ENCODE data around the gene CCT3. TPM values are rescaled to one million over a fixed set of nuclear protein-coding genes. Genes with fewer than 3 reads are reported as not detected.
"Not testable (repeated sequence)": the region's sequence is repeated elsewhere in the genome, so short reads cannot be mapped to it uniquely, and the experiment has no call there.

CCT3 gene
- total RNA-seq, 1 donor from 2014 or later: 567 TPM

- no peaks in the 10 kb centered on the region for H3K4me1 Mint-ChIP-seq (ENCODE audit: low read depth)
- no peaks in the 10 kb centered on the region for H3K9me3 Mint-ChIP-seq
- peaks cover 26% of the 10 kb centered on the region for H3K27me3 Mint-ChIP-seq (ENCODE audit: insufficient read depth)
- intact Hi-C loops (cut with micrococcal nuclease): no loop called here
- no peak overlapping the region for H3K4me3 Mint-ChIP-seq
- no peak overlapping the region for H3K27ac Mint-ChIP-seq
- no peaks in the 10 kb centered on the region for H3K36me3 Mint-ChIP-seq (ENCODE audit: low read depth)
- no peak for DNase-seq (ENCODE audit: low spot score)
Measured at GRCh38 chr1:156376958-156377919, 39.1 kb upstream of the CCT3 start.

DNA sequence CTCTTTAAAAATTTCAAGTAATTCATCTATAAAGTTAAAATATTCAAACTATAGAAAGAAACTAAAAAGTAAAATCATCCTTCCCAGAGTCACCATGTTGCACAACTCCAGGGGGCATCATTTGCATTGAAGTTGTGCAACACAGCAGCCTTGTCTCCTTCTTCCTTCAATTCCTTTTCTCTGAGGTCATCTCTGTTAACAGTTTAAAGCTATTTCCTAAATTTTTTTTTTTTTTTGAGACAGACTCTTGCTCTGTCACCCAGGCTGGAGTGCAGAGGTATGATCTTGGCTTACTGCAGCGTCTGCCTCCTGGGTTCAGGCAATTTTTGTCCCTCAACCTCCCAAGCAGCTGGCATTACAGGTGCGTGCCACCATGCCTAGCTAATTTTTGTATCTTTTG lies 38.1 kb upstream of the CCT3 start:
- Mint-ChIP-seq H3K9me3 (no peaks in the 10 kb centered on the region), H3K36me3 (ENCODE audit: low read depth) (no peaks in the 10 kb centered on the region), H3K4me3 (no peak overlapping the region), H3K27ac (no peak overlapping the region), H3K4me1 (ENCODE audit: low read depth) (no peaks in the 10 kb centered on the region), H3K27me3 (ENCODE audit: insufficient read depth) (peaks cover 34% of the 10 kb centered on the region)
- intact Hi-C loops (cut with micrococcal nuclease): no loop called here
- no peak for DNase-seq (ENCODE audit: low spot score)

GRCh38 chr1:156373546-156373945 lies 35.5 kb upstream of the CCT3 start:
- Mint-ChIP-seq H3K4me3 (no peak overlapping the region), H3K27ac (no peak overlapping the region), H3K9me3 (no peaks in the 10 kb centered on the region), H3K36me3 (ENCODE audit: low read depth) (no peaks in the 10 kb centered on the region), H3K27me3 (ENCODE audit: insufficient read depth) (peaks cover 49% of the 10 kb centered on the region), H3K4me1 (ENCODE audit: low read depth) (no peaks in the 10 kb centered on the region)
- intact Hi-C loops (cut with micrococcal nuclease): no loop called here
- DNase-seq (ENCODE audit: low spot score): no peak

DNA sequence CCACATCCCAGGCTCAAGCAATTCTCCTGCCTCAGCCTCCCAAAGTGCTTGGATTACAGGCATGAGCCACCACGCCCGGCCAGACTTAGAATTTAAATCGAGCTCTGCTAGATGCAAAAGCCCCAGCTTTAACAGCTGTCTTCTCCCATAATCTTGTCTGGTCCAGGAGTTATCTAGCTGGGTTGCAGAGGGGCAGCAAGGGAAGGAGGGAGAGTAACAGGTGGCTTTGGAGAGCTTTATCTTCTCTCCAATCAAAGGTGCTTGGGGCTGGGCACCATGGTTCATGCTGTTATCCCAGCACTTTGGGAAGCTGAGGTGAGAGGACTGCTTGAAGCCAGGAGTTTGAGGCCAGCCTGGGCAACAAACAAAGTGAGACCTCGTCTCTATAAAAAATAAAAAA lies 34.8 kb upstream of the CCT3 start:
- peaks cover 54% of the 10 kb centered on the region for H3K27me3 Mint-ChIP-seq (ENCODE audit: insufficient read depth)
- no peaks in the 10 kb centered on the region for H3K9me3 Mint-ChIP-seq
- no peaks in the 10 kb centered on the region for H3K36me3 Mint-ChIP-seq (ENCODE audit: low read depth)
- intact Hi-C loops (cut with micrococcal nuclease): no loop called here
- H3K27ac Mint-ChIP-seq: no peak overlapping the region
- no peaks in the 10 kb centered on the region for H3K4me1 Mint-ChIP-seq (ENCODE audit: low read depth)
- H3K4me3 Mint-ChIP-seq: no peak overlapping the region
- no peak for DNase-seq (ENCODE audit: low spot score)

DNA sequence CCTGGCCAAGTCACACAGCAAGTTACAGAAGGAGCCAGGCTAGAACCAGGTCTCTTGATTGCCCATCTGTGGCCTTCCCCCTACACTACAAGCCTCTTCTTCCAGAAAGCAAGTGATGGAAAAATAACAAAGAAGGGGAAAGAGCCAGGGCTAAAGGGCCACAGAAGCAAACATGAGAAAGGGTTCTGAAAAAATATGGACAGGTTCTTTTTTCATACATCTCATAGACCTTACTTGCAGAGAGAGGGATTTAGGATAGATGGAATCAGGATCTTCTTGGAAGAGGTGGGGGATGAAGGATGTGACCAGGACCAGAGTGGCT lies 34.1 kb upstream of the CCT3 start:
- H3K36me3 Mint-ChIP-seq (ENCODE audit: low read depth): no peaks in the 10 kb centered on the region
- H3K27me3 Mint-ChIP-seq (ENCODE audit: insufficient read depth): peaks cover 57% of the 10 kb centered on the region
- H3K27ac Mint-ChIP-seq: no peak overlapping the region
- H3K9me3 Mint-ChIP-seq: no peaks in the 10 kb centered on the region
- no peaks in the 10 kb centered on the region for H3K4me1 Mint-ChIP-seq (ENCODE audit: low read depth)
- intact Hi-C loops (cut with micrococcal nuclease): no loop called here
- H3K4me3 Mint-ChIP-seq: no peak overlapping the region
- no peak for DNase-seq (ENCODE audit: low spot score)

- Mint-ChIP-seq H3K27ac (no peak overlapping the region), H3K9me3 (no peaks in the 10 kb centered on the region), H3K4me3 (no peak overlapping the region), H3K4me1 (ENCODE audit: low read depth) (no peaks in the 10 kb centered on the region), H3K36me3 (ENCODE audit: low read depth) (no peaks in the 10 kb centered on the region), H3K27me3 (ENCODE audit: insufficient read depth) (peaks cover 57% of the 10 kb centered on the region)
- intact Hi-C loops (cut with micrococcal nuclease): no loop called here
- no peak for DNase-seq (ENCODE audit: low spot score)
Measured at GRCh38 chr1:156371553-156372264, 33.6 kb upstream of the CCT3 start.

DNA sequence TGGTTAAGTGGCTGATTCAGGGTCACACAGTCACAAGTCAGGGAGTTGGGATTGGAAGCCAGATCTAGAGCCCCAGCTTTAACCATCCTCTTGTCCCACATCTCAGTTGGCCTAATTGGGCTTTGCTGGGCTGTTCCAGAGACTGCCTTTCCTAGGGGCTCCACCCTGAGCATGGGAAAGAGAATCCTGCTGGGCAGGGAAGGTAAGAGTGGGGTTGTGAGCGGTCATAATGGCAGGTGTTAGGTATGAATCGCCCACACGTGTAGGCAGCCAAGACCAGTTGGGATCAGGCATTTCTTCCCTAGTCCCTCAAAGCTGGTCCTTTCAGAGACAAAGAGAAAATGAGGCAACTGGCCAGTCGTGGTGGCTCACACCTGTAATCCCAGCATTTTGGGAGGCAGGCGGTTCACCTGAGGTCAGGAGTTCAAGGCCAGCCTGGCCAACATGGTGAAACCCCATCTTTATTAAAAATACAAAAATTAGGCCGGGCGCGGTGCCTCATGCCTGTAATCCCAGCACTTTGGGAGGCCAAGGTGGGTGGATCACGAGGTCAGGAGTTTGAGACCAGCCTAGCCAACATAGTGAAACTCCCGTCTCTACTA lies 31.7 kb upstream of the CCT3 start:
- intact Hi-C loops (cut with micrococcal nuclease); H3K27ac Mint-ChIP-seq; H3K36me3 Mint-ChIP-seq (ENCODE audit: low read depth); DNase-seq (ENCODE audit: low spot score); H3K4me3 Mint-ChIP-seq; H3K4me1 Mint-ChIP-seq (ENCODE audit: low read depth); H3K9me3 Mint-ChIP-seq: not testable (repeated sequence)
- peaks cover 60% of the 10 kb centered on the region for H3K27me3 Mint-ChIP-seq (ENCODE audit: insufficient read depth)

- Mint-ChIP-seq H3K36me3 (ENCODE audit: low read depth) (no peaks in the 10 kb centered on the region), H3K4me3 (no peak within 1 kb of the TSS), H3K27ac (no peak within 1 kb of the TSS), H3K4me1 (ENCODE audit: low read depth) (no peaks in the 10 kb centered on the region), H3K9me3 (no peaks in the 10 kb centered on the region), H3K27me3 (ENCODE audit: insufficient read depth) (peaks cover 56% of the 10 kb centered on the region)
- intact Hi-C loops (cut with micrococcal nuclease): no loop called here
- no peak for DNase-seq (ENCODE audit: low spot score)
Measured at GRCh38 chr1:156368889-156369684, 31.0 kb upstream of the CCT3 start, which contains the start of gene RHBG. RHBG (plus strand) TSS chr1:156369211; CDS start chr1:156369250, 39 bp downstream.

DNA sequence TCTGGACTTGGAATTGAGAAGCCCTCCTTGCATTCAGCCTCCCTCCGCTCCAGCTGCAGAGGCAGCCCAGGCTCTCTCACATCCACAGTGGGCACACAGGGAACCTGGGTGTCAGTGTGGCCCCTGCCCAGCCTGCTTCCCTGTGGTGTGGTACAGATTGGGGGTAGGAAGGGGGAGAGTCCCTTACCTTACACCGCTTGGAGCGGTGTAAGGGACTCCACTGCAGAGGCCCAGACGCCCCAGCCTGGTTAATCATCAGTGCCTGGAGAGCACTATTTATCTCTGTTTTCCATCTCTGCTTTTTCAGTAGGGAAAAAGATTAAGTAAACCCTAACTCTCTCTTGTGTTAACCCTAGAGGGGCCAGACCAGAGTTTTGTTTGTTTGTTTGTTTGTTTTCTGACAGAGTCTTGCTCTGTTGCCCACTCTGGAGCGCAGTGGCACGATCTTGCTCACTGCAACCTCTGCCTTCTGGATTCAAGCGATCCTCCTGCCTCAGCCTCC lies 30.1 kb upstream of the CCT3 start:
- H3K4me1 Mint-ChIP-seq (ENCODE audit: low read depth): no peaks in the 10 kb centered on the region
- intact Hi-C loops (cut with micrococcal nuclease): no loop called here
- no peak for DNase-seq (ENCODE audit: low spot score)
- no peak overlapping the region for H3K4me3 Mint-ChIP-seq
- H3K36me3 Mint-ChIP-seq (ENCODE audit: low read depth): no peaks in the 10 kb centered on the region
- no peak overlapping the region for H3K27ac Mint-ChIP-seq
- H3K9me3 Mint-ChIP-seq: no peaks in the 10 kb centered on the region
- peaks cover 59% of the 10 kb centered on the region for H3K27me3 Mint-ChIP-seq (ENCODE audit: insufficient read depth)

DNA sequence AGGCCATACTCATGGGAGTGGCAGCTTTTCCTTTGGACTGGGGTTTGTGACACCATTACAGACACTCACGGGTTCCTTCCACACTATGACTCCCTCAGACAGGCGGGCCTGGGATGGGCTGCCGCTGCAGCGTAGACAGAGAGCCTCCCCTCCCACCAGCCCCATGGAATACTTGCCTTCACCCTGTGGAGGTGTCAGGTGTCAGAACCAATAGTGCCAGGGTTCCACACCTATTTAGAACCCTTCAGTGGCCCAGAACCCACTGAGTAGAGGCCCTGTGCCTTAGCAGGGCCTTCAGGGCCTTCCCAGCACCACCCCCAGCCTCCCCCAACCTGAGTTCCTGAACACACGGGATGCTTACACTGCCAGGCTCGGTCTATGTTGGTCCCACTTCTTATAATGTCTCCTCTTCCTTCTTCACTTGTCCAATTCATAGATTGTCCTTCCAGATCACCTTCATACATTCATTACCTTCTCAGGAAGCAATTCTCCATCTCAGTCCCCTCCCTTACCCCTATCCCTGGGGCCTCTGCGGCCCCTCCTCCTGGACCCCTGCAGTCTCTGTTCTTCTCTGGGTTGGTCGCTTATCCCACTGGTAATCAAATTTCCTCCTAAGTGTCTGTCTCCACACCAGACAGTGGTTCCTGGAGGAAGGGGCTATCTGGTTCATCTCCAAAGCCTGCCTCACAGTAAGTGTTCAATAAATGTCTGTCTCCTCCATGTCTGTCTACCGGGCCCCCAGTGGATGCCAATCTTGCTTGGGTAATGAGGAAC lies 29.5 kb upstream of the CCT3 start:
- Mint-ChIP-seq H3K36me3 (ENCODE audit: low read depth) (no peaks in the 10 kb centered on the region), H3K27me3 (ENCODE audit: insufficient read depth) (peaks cover 52% of the 10 kb centered on the region), H3K4me3 (no peak overlapping the region), H3K27ac (no peak overlapping the region), H3K9me3 (no peaks in the 10 kb centered on the region), H3K4me1 (ENCODE audit: low read depth) (no peaks in the 10 kb centered on the region)
- intact Hi-C loops (cut with micrococcal nuclease): no loop called here
- no peak for DNase-seq (ENCODE audit: low spot score)

DNA sequence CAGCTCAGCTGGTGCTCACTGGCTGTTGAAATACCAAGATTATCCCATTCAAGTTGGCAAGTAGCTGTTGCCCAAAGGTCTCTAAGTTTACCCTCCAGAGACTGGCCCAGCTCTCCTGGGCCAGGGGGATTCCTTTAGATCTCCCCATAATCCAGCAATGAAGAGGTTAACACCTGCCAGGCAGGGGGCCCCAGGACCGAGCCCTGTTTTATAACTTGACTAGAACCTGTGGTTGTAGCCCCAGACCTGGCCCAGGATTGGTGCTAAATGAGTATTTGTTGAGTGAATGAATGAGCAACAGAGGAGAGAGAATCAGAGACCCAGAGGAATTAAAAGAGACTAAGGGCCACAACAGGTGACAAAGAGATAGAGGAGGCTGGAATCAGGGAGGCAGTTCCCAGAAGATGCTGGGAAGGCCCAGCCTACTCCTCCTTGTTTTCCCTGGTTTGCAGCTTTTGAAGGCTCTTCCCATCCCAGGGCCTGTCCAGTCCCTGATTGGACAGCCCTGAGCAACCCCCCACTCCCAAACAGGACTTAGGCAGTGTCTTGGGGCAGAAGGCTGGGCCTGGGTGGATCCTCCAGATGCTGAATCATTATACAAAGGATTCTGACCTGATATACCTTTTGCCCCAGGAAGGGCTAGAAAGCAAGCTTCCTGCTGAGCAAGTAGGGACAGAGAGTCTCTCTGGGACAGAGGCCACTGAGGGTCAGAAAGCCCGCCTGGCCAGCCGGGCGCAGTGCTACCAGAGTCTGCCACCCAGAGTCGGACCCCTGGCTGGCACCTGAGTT lies 28.5 kb upstream of the CCT3 start:
- Mint-ChIP-seq H3K27ac (no peak overlapping the region), H3K4me3 (no peak overlapping the region), H3K9me3 (no peaks in the 10 kb centered on the region), H3K36me3 (ENCODE audit: low read depth) (no peaks in the 10 kb centered on the region), H3K4me1 (ENCODE audit: low read depth) (no peaks in the 10 kb centered on the region), H3K27me3 (ENCODE audit: insufficient read depth) (peaks cover 44% of the 10 kb centered on the region)
- DNase-seq (ENCODE audit: low spot score): no peak
- intact Hi-C loops (cut with micrococcal nuclease): no loop called here
